MG63 (cell line): Measurements from ENCODE around the gene SFXN1. TPM values are rescaled to one million over a fixed set of nuclear protein-coding genes. Genes with fewer than 3 reads are reported as not detected.
"Not testable (repeated sequence)": the region's sequence is repeated elsewhere in the genome, so short reads cannot be mapped to it uniquely, and the experiment has no call there.

Experiments
- DNase-seq: peaks from one replicate; pipeline ENCODE4 v3.0.0-alpha.2; 2020
- H3K27me3 ChIP-seq: fragments of 250-450 bp; sonication (Bioruptor Pico); 2 replicates; pipeline ENCODE4 v1.5.1; 2020; ENCODE audit warnings: mild to moderate bottlenecking, moderate library complexity
- H3K36me3 ChIP-seq: fragments of 250-450 bp; sonication (Bioruptor Pico); 2 replicates; pipeline ENCODE4 v1.5.1; 2020; ENCODE audit warnings: mild to moderate bottlenecking, moderate library complexity
- H3K4me3 ChIP-seq: fragments of 250-450 bp; sonication (Bioruptor Pico); 2 replicates; pipeline ENCODE4 v1.5.1; 2020; ENCODE audit warnings: mild to moderate bottlenecking, moderate library complexity
- H3K9me3 ChIP-seq: fragments of 250-450 bp; sonication (Bioruptor Pico); 2 replicates; pipeline ENCODE4 v1.5.1; 2020; ENCODE audit warnings: mild to moderate bottlenecking, moderate library complexity
- total RNA-seq: library from RNA; depleted of rRNA; stranded (reverse); fragments of >200 nt; shearing (Covaris generic); gene quantifications from 2 replicates; pipeline ENCODE4 v1.2.3, GENCODE V29; 2014; ENCODE audit warnings: low replicate concordance; rRNA removed

Gene SFXN1, protein sequence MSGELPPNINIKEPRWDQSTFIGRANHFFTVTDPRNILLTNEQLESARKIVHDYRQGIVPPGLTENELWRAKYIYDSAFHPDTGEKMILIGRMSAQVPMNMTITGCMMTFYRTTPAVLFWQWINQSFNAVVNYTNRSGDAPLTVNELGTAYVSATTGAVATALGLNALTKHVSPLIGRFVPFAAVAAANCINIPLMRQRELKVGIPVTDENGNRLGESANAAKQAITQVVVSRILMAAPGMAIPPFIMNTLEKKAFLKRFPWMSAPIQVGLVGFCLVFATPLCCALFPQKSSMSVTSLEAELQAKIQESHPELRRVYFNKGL
- total RNA-seq = 147 and 190 TPM in 2 replicates

DNA sequence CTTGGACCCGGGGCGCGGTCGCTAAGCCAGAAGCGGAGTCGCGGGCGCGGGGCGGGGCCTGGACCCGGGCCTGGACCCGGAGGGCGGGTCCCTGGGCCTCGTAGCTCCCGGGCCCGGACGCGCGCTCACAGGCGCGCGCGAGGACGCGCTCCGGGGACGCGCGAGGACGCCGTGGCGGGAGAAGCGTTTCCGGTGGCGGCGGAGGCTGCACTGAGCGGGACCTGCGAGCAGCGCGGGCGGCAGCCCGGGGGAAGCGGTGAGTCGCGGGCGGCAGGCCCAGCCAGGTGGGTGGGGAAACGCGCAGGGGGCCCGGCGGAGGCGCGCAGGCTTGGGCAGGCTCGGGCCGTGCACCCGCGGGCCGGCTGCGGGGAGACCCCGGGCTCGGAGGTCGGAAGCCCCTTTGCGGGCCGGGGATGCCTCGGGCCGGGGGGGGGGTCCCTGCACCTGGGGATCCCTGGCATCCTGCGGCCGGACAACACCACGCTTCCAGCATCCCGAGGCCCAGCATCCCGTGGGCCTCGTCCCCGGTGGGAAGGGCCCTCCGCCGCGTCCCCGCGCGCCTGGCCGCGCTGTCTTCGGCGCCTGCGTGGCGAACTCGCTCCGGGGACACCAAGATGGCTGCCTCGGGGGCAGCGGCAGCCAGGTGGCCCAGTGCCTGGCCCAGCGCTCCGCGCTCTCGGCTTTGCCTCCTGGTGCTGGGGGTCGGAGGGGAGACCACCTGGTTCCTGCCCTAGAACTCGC lies at the start of gene SFXN1:
SFXN1 (plus strand) TSS at position 177 of the 741 bp plus-strand sequence. CDS start 13,544 bp downstream, outside the sequence.
- peak; percentile 85 for DNase-seq
- Histone ChIP-seq H3K4me3 (peak within 1 kb of the TSS; percentile 96), H3K36me3 (peaks cover 30% of the 10 kb centered on the region), H3K27me3 (peaks cover 11% of the 10 kb centered on the region; the same call in 1 of the 2 replicates), H3K9me3 (no peaks in the 10 kb centered on the region)

DNA sequence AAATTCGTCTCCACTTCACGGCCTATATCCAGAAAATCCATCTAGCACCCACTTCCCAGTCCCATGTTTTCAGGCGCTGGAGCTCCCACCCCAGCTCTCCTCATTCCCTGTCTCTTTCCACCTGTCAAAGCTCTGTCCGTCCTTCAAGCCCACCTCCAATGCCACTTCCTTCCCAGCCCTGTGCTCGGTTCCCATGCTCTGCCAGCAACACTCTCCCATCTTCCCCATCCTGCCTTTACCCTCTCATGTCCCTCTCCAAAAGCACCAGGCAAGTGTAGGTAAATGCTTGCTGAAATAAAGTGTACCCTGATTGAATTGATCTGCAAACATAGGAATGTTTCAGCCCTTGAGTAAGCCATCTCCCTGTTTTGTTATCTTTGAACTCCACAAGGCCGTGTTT lies 43.6 kb upstream of the SFXN1 start:
- DNase-seq = no peak
- H3K9me3 ChIP-seq = no peaks in the 10 kb centered on the region
- peaks cover 22% of the 10 kb centered on the region for H3K27me3 ChIP-seq
- no peak overlapping the region for H3K4me3 ChIP-seq
- H3K36me3 ChIP-seq = no peaks in the 10 kb centered on the region

DNA sequence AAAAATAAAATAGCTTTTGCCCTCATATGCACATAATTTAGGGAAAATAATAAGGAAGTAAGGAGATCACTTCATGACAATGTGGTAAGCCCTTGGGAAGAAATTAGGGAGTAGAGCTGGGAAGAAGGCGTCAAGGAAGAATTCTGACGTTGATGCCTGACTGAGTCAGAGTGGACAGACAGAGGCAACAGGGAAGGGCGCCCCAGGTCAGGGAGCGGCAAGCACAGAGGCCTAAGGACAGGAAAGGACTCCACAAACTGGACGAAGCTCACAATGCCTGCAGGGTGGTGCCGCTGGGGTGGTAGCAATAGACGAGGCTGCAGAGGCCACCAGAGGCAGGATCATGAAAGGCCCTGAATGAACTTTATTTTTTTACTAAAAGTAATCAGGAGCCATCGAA lies 42.0 kb upstream of the SFXN1 start:
- H3K36me3 ChIP-seq = no peaks in the 10 kb centered on the region
- H3K27me3 ChIP-seq = peaks cover 31% of the 10 kb centered on the region
- no peaks in the 10 kb centered on the region for H3K9me3 ChIP-seq
- no peak overlapping the region for H3K4me3 ChIP-seq
- no peak for DNase-seq

DNA sequence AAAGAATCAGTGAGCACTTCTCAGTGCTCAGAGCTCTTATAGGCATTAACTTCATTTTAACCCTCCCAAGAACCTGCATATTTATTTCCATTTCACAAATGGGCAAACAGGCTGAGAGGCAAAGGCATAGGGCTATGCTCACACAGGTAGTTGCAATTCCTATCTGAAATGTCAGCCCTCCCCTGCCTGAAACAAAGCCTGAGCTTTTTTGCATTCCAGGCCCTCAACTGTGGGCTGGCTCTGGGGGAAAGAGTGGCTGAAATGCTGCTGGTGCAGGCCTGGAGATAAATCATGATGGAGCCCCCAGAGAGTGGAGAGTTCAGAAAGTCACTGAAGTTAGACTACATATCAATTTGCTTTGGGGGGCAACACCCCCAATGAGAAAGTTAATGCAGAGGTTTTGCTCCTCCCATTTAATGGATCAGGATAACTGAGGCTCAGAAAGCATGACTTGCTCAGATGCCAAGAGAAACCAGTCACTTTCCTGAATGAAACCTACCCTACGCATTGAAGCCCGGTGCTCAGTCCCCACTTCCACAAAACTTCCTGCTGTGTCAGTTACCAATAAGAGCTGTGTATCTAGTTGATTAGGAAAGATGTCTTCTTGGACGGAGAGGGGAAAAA lies 40.0 kb upstream of the SFXN1 start:
- Histone ChIP-seq H3K9me3 (no peaks in the 10 kb centered on the region; the same call in 1 of the 2 replicates), H3K27me3 (peaks cover 45% of the 10 kb centered on the region), H3K4me3 (no peak overlapping the region), H3K36me3 (no peaks in the 10 kb centered on the region)
- DNase-seq = no peak

DNA sequence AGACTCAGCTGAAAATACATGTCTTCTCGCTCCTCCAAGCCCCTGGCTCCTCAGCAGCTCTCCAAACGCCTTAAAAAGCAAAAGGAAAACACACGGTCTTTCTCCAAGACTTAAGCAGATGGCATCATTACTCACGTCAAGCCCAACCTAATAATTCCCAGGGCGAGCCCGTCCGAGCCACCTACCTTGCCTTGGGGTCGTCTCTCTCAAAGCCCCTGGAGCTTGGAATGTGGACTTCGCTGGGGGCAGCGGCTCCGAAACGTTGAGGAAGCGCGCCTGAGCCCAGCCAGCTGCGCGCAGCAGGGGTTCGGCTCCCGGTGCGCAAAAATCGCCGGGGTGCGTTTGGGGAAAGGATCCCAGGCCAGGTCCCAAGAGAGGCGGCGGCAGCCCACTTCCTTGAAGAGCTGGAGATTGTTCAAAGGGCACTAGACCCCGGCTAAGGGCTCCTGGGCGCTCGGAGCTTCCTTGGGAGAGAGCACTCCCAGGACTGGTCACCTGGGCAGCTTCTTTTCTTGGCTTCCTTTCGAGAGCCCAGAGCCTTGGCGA lies 34.8 kb upstream of the SFXN1 start:
- Histone ChIP-seq H3K9me3 (no peaks in the 10 kb centered on the region; the same call in 1 of the 2 replicates), H3K36me3 (no peaks in the 10 kb centered on the region), H3K4me3 (no peak overlapping the region), H3K27me3 (peaks cover 83% of the 10 kb centered on the region)
- no peak for DNase-seq

DNA sequence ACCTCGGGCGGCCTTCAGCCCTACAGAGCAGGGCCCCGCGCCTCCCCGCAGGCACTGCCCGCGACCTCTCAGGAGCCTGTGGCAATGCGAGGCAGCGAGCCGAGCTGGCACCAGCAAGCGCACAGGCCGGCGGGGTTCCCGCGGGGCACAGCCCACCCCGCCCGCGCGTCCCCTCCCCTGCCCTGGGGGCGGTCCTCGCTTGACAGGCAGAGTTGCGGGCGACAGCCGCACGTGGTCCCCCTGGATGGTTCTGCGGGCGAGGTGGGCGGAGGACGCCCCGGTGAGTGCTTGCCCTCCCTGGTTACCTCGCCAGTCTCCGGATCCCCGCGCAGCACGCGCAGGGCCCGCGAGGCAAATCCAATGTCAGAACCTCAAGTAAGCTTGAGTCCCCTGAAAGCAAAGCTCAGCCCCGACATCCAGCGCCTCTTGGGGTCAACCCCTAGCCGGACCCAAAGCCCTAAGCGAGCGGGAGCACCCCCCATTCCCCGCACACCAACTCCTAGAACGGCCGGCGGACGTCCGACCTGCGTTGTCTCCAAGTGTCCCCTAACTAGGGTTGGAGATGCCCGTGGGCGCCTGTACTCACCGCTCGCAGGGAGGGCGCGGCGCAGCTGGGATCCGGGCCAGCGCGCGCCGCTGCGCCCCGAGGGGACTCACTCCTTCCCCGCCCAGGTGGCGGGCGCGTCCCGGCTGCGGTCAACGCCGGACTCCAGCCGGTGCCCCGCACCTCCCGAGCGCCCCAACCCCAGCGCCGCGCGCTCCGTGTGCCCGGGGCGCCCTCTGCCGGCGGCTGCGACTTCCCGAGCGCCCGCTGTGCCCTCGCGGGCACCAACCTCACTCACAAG lies 34.1 kb upstream of the SFXN1 start, which contains the start of gene DRD1:
DRD1 (minus strand) TSS at position 123 of the 845 bp plus-strand sequence. CDS start 1,083 bp downstream, outside the sequence.
- peak within 1 kb of the TSS; percentile 16 for H3K4me3 ChIP-seq
- H3K36me3 ChIP-seq = no peaks in the 10 kb centered on the region
- peaks cover 87% of the 10 kb centered on the region for H3K27me3 ChIP-seq
- DNase-seq = peak; percentile 55
- no peaks in the 10 kb centered on the region; the same call in 1 of the 2 replicates for H3K9me3 ChIP-seq

DNA sequence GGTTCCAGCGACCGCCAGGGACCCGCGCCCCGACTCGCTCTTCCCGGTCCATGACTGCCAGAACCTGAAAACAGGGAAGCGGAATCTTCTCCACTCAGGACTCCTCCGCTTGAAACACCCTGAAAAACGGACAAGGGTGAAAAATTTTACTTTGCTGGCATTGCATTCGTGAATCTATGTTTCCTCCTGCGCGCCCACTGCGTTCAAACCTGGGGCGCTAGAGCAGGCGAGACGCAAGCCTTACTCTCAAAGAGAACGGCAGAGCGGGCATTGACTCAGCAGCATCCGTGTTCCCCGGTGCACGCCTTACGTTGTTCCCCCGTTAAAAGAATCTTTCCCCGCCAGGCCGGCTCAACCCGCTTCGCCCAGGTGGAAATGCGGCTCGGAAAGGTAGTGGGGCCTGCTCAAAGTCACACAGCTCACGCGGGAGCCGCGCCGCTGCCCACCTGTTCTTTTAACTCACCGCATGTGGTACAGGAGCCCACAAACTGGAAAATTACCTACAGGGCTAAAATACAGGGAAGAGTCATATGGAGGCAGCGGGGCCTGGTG lies 33.4 kb upstream of the SFXN1 start:
- peaks cover 89% of the 10 kb centered on the region for H3K27me3 ChIP-seq
- DNase-seq = no peak
- H3K4me3 ChIP-seq = no peak overlapping the region
- no peaks in the 10 kb centered on the region for H3K36me3 ChIP-seq
- no peaks in the 10 kb centered on the region; the same call in 1 of the 2 replicates for H3K9me3 ChIP-seq

DNA sequence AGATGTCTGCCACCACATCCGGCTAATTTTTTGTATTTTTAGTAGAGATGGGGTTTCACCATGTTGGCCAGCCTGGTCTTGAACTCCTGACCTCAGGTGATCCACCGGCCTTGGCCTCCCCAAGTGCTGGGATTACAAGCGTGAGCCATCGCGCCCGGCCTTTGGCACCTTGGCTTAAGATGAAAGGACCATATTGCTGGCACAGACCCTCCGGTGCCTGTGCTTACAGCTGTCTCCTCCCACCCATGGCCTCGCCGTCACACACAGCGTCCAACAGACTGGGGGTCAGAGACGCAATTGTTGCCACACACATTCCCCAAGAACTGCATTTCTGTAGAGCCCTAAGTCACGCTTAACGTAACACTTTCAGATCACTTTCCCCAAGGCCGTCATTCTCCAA lies 32.0 kb upstream of the SFXN1 start:
- peaks cover 84% of the 10 kb centered on the region for H3K27me3 ChIP-seq
- H3K36me3 ChIP-seq, DNase-seq, H3K9me3 ChIP-seq, H3K4me3 ChIP-seq: not testable (repeated sequence)

DNA sequence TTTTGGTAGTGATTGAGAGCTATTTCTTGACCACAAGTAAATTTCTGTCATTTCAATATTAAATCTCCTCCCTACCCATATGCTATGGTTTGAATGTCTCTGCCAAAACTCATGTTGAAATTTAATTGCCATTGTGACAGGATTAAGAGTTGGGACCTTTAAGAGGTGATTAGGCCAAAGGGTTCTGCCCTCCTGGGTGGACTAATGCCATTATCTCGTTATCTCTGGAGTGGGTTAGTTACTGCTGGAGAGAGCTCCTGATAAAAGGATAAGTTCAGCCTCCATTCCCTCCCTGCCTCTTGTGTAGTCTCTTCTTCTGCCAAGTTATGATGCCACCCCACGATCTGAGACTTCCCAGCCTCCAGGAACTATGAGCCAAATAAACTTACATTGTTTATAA lies 30.8 kb upstream of the SFXN1 start:
- no peaks in the 10 kb centered on the region; the same call in 1 of the 2 replicates for H3K9me3 ChIP-seq
- H3K36me3 ChIP-seq = no peaks in the 10 kb centered on the region
- H3K27me3 ChIP-seq = peaks cover 81% of the 10 kb centered on the region
- H3K4me3 ChIP-seq = no peak overlapping the region
- no peak for DNase-seq

DNA sequence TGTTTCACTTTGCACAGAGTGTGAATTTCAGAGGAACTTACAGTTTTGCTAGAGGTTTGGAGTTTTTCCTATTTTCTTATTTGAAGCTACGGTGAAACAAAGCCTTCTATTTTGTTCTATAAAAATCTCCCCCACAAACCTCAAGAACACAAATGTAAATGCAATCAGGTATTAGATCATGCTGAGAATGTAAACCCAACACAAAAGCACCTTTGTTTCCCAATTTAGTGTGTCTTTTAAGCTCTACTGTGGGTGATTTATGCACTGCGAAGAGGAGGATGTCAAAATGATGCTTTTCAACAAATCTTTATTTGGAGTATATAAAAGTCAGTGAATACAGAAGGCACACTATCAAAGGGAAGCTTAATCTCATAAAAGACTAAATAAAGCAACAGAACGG lies 30.1 kb upstream of the SFXN1 start:
- Histone ChIP-seq H3K36me3 (no peaks in the 10 kb centered on the region), H3K27me3 (peaks cover 81% of the 10 kb centered on the region), H3K4me3 (no peak overlapping the region), H3K9me3 (no peaks in the 10 kb centered on the region)
- DNase-seq = no peak

DNA sequence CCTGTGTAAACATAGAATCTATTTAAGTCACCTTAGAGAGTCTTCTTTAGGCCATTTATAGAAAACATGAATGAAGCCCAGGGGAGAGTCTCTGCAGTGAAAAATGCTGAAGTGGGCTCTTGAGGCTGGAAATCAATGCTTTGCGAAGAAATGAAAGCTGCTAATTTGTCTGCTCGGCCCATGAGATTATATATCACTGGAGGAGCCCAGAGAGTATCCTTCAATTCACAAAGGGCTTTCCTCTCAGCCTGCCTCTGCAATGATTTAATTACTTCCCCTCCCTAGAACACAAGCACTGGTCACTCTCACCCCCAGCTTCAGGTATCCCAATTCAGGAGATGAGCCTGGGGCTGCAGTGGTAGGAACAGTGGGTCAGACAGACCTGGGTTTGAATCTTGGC lies 26.2 kb upstream of the SFXN1 start:
- Histone ChIP-seq H3K36me3 (no peaks in the 10 kb centered on the region), H3K9me3 (no peaks in the 10 kb centered on the region), H3K27me3 (peaks cover 72% of the 10 kb centered on the region), H3K4me3 (no peak overlapping the region)
- DNase-seq = no peak

DNA sequence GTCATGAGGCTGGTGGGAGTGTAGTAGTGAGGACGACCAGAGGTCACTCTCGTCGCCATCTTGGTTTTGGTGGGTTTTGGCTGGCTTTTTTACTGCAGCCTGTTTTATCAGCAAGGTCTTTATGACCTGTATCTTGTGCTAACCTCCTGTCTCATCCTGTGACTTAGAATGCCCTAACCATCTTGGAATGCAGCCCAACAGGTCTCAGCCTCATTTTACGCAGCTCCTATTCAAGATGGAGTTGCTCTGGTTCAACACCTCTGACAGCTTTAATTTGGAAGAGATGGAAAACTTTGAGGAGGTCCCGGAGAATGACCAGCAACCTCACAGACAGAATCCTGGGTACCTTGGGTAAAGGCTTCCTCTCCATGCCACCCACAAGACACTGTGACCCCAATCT lies 24.0 kb upstream of the SFXN1 start:
- not testable (repeated sequence) for H3K4me3 ChIP-seq, H3K36me3 ChIP-seq, H3K9me3 ChIP-seq, DNase-seq
- H3K27me3 ChIP-seq = peaks cover 66% of the 10 kb centered on the region

DNA sequence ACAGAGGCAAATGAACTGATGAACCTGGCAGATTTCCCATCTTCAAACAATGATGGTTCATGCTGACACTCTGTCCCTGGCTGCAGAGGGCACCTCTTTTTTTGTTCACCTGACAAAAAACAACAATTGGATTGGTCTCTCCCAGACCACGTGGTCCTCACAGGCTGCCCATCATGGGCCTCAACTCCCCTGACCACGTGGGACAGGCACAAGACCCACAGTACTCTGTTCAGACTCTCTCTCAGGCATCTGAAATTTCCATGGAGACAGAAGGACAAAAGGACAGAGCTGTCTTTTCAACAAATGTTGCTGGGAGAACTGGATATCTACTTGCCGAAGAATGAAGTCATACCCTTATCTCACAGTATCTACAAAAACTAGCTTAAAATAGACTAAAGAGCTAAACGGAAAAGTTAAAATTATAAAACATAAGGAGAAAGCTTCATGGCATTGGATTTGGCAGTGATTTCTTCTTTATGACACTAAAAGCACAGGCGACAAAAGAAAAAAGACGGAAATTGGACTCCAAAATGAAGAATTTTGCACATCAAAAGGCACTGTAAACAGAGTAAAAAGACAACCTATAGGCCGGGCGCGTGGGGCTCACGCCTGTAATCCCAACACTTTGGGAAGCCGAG lies 22.1 kb upstream of the SFXN1 start:
- H3K36me3 ChIP-seq = no peaks in the 10 kb centered on the region
- H3K27me3 ChIP-seq = peaks cover 54% of the 10 kb centered on the region
- DNase-seq = no peak
- H3K4me3 ChIP-seq = no peak overlapping the region
- H3K9me3 ChIP-seq = no peaks in the 10 kb centered on the region

DNA sequence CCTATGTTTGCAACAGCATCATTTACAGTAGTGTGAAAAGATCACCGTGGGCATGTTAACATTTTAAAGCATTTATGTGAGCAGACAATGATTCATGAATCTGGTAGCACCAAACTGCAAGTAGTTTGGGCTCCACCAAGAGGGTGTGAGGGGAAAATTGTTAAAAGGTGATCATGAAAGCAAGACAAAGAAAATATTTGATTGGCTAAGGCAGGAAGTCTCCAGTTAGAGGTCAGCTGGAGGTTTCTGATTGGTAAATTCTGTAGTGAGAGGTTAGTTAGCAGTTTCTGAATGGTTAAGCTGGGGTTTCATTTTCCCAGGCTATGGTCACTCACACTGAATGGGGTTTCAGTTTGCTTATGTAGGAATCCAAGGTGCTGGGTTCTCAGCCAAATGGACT lies 20.9 kb upstream of the SFXN1 start:
- H3K4me3 ChIP-seq = no peak overlapping the region
- no peak for DNase-seq

DNA sequence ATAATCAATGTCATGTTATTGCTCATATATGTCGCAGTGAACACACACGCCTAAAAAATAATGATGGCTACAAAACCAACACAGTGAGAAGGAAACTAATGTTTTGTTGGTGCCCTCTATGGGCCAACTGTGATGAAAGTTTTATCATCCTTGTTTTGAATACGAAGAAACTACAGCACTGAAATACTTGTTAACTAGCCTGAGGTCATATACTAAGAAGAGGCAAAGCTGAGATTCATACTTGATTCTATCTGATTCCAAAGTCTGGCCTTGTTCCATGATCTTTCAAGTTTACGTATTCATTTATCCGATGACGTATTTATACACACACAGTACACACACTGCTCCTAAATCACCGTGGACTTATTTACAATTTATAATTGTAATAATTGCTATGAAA lies 18.2 kb upstream of the SFXN1 start:
- H3K36me3 ChIP-seq = no peaks in the 10 kb centered on the region
- H3K4me3 ChIP-seq = no peak overlapping the region
- DNase-seq = no peak
- peaks cover 34% of the 10 kb centered on the region for H3K27me3 ChIP-seq
- H3K9me3 ChIP-seq = no peaks in the 10 kb centered on the region

More for the DNA sequence above, 20.9 kb upstream of the SFXN1 start:
- Histone ChIP-seq H3K9me3 (no peaks in the 10 kb centered on the region), H3K27me3 (peaks cover 44% of the 10 kb centered on the region), H3K36me3 (no peaks in the 10 kb centered on the region)
